Stimulated activated memory B cell treated with anti-CD40 and anti-IgM and Interleukin-4, amounts not matched to agents 10 μg/mL and 1 μg/mL and 100 μg/mL, for 72 hours (primary cell): Measurements from ENCODE around the gene NEURL3.
"Not testable (repeated sequence)": the region's sequence is repeated elsewhere in the genome, so short reads cannot be mapped to it uniquely, and the experiment has no call there.

ENCODE experiments used
- ATAC-seq: fragments of 150-1000 bp; cut with Tn5 transposase; 2 replicates; pipeline ENCODE4 v1.10.0; 2021
- H3K27ac Mint-ChIP-seq: one replicate; pipeline ENCODE4 v1.8.0; 2022; ENCODE audit warnings: mild to moderate bottlenecking, mixed read lengths
- H3K27me3 Mint-ChIP-seq: one replicate; pipeline ENCODE4 v1.8.0; 2022; ENCODE audit warnings: mixed read lengths
- H3K36me3 Mint-ChIP-seq: one replicate; pipeline ENCODE4 v1.8.0; 2022; ENCODE audit warnings: mixed read lengths
- H3K4me1 Mint-ChIP-seq: one replicate; pipeline ENCODE4 v1.8.0; 2022; ENCODE audit warnings: mixed read lengths
- H3K4me3 Mint-ChIP-seq: one replicate; pipeline ENCODE4 v1.8.0; 2022; ENCODE audit warnings: mild to moderate bottlenecking, moderate library complexity, mixed read lengths
- H3K9me3 Mint-ChIP-seq: one replicate; pipeline ENCODE4 v1.8.0; 2022; ENCODE audit warnings: mixed read lengths

The NEURL3 gene

DNA sequence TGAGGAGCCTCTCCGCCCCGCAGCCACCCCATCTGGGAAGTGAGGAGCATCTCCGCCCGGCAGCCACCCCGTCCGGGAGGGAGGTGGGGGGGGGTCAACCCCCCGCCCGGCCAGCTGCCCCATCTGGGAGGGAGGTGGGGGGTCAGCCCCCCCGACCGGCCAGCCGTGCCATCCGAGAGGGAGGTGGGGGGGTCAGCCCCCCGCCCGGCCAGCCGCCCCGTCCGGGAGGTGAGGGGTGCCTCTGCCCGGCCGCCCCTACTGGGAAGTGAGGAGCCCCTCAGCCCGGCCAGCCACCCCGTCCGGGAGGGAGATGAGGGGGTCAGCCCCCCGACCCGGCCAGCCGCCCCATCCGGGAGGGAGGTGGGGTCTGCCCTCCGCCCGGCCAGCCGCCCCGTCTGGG is 43.5 kb downstream of the NEURL3 start:
- H3K27me3 Mint-ChIP-seq, H3K4me1 Mint-ChIP-seq, H3K4me3 Mint-ChIP-seq, H3K36me3 Mint-ChIP-seq, ATAC-seq, H3K27ac Mint-ChIP-seq, H3K9me3 Mint-ChIP-seq: not testable (repeated sequence)

DNA sequence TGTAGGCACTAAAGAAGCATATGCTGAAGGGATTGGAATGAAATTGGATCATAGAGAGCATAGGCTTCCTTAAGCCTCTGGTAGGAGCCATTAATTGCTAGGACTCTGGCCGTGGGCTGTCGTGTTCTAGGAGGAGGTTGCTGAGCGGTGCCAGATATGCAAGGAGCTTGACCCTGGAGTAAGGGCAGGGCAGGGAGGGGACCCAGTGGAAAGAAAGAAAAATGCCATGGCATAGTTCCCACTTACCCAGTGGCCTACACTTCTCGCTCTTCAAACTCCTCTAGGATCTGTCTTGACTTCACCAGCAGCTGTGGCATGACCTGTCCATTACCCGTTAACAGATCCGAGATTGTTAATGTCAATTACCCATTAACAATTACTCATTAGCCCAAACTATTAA is 53.1 kb downstream of the NEURL3 start:
- peaks cover 7% of the 10 kb centered on the region for H3K27me3 Mint-ChIP-seq
- ATAC-seq = no peak
- no peaks in the 10 kb centered on the region for H3K4me1 Mint-ChIP-seq
- no peaks in the 10 kb centered on the region for H3K36me3 Mint-ChIP-seq
- H3K27ac Mint-ChIP-seq = no peak overlapping the region
- peaks cover 2% of the 10 kb centered on the region for H3K9me3 Mint-ChIP-seq
- no peak overlapping the region for H3K4me3 Mint-ChIP-seq

DNA sequence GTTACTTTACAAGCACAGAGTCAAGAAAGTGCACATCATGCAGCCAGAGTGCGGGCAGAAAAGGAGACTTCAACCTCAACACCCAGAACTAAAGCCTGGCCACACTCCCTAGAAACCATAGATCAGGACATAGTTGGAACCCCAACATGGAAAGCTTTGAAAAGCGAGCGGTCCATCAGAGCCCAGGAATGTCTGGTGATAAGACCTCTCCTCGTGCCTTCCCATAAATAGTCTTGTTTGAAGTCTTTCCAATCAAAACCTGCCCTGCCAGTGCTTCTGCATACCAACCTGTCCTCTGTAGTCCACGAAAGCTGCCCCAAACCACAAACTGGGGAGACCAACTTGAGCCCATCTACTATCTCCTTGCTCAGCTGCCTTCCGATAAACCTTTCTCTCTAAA is 55.5 kb downstream of the NEURL3 start:
- H3K9me3 Mint-ChIP-seq = peaks cover 2% of the 10 kb centered on the region
- peaks cover 7% of the 10 kb centered on the region for H3K27me3 Mint-ChIP-seq
- no peak overlapping the region for H3K27ac Mint-ChIP-seq
- no peak for ATAC-seq
- H3K4me1 Mint-ChIP-seq = no peaks in the 10 kb centered on the region
- H3K4me3 Mint-ChIP-seq = no peak overlapping the region
- H3K36me3 Mint-ChIP-seq = no peaks in the 10 kb centered on the region

DNA sequence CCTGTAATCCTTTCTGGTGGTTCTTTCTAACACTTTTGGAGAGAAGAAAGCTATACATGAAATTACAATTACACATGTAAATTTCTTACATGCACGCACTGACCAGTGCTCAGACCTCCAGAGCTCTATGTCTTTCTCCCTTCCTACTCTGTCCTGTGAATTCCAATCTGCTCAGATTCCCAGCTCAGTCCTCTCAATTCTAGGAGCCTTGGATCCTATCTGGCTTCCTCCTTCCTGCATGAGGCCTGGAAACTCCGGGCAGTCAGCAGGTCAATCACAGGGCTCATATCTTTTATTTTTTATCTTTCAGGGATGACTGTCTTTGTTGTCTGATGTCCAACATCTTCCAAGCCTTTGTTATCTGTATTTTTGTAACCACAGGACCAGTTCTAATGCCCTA is 56.0 kb downstream of the NEURL3 start:
- no peaks in the 10 kb centered on the region for H3K36me3 Mint-ChIP-seq
- ATAC-seq = no peak
- no peak overlapping the region for H3K4me3 Mint-ChIP-seq

DNA sequence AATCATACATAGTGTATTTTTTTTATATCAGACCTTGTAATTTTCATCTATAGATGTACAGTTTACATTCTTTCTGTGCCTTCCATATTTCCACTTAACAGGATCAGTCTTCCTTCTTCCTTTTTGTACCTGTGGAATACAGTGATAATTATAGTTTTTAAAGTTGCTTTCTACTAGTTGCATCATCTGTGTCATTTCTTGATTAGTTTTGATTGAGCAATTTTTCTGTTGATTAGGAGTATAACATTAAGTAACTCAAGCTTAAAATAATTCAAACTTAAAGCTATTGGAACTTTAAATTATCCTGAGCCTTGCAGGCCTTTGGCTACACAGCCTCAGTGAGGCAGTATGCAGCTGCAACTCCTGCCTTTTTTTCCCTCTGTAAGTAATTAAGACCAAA is 57.4 kb downstream of the NEURL3 start:
- peaks cover 2% of the 10 kb centered on the region for H3K9me3 Mint-ChIP-seq
- no peak overlapping the region for H3K27ac Mint-ChIP-seq
- H3K36me3 Mint-ChIP-seq = no peaks in the 10 kb centered on the region
- ATAC-seq = no peak
- no peak overlapping the region for H3K4me3 Mint-ChIP-seq
- peaks cover 7% of the 10 kb centered on the region for H3K27me3 Mint-ChIP-seq
- H3K4me1 Mint-ChIP-seq = no peaks in the 10 kb centered on the region

More for the DNA sequence above, 56.0 kb downstream of the NEURL3 start:
- Mint-ChIP-seq H3K27me3 (peaks cover 7% of the 10 kb centered on the region), H3K4me1 (no peaks in the 10 kb centered on the region), H3K27ac (no peak overlapping the region), H3K9me3 (peaks cover 2% of the 10 kb centered on the region)
